ENCODE data around the gene NCOA4. TPM values are rescaled to one million over a fixed set of nuclear protein-coding genes. Genes with fewer than 3 reads are reported as not detected.
"Not testable (repeated sequence)": the region's sequence is repeated elsewhere in the genome, so short reads cannot be mapped to it uniquely, and the experiment has no call there.

Gene NCOA4
- total RNA-seq, 1 donor from 2014 or later = 94.9 TPM

GRCh38 chr10:45962686-45963452, 67.6 kb downstream of the NCOA4 start:
- not testable (repeated sequence) for H3K9me3 Mint-ChIP-seq

GRCh38 chr10:45957928-45958327, 72.5 kb downstream of the NCOA4 start:
- H3K4me1 Mint-ChIP-seq; intact Hi-C loops (cut with micrococcal nuclease); DNase-seq; POLR2A ChIA-PET; H3K4me3 Mint-ChIP-seq; H3K27ac Mint-ChIP-seq; H3K9me3 Mint-ChIP-seq; ATAC-seq (ENCODE audit: low read depth); H3K27me3 Mint-ChIP-seq; CTCF ChIA-PET: not testable (repeated sequence)
- H3K36me3 Mint-ChIP-seq (ENCODE audit: low read depth) = peaks cover 28% of the 10 kb centered on the region

More at GRCh38 chr10:45962686-45963452, 67.6 kb downstream of the NCOA4 start:
- H3K36me3 Mint-ChIP-seq (ENCODE audit: low read depth) = peaks cover 22% of the 10 kb centered on the region
- intact Hi-C loops (cut with micrococcal nuclease); H3K27me3 Mint-ChIP-seq; ATAC-seq (ENCODE audit: low read depth); DNase-seq; H3K27ac Mint-ChIP-seq; H3K4me3 Mint-ChIP-seq; POLR2A ChIA-PET; H3K4me1 Mint-ChIP-seq; CTCF ChIA-PET: not testable (repeated sequence)

- peaks cover 25% of the 10 kb centered on the region for H3K36me3 Mint-ChIP-seq (ENCODE audit: low read depth)
- H3K4me3 Mint-ChIP-seq; H3K27me3 Mint-ChIP-seq; intact Hi-C loops (cut with micrococcal nuclease); CTCF ChIA-PET; ATAC-seq (ENCODE audit: low read depth); DNase-seq; H3K27ac Mint-ChIP-seq; POLR2A ChIA-PET; H3K9me3 Mint-ChIP-seq; H3K4me1 Mint-ChIP-seq: not testable (repeated sequence)
These were observed 73.8 kb downstream of the NCOA4 start for GRCh38 chr10:45956634-45957033.

Other genes starting within 250 kb of the NCOA4 start
- 19.6 and 31.4 TPM in 2 replicates for gene AGAP4, start 183.1 kb downstream of the NCOA4 start, total RNA-seq
- gene TIMM23, start 58.1 kb downstream of the NCOA4 start, total RNA-seq = 47.2 and 50.1 TPM in 2 replicates
- not detected in 2 replicates for gene MSMB, start 15.6 kb upstream of the NCOA4 start, total RNA-seq